A673 (cell line): ENCODE results near the gene NACAD. TPM values are rescaled to one million over a fixed set of nuclear protein-coding genes. Genes with fewer than 3 reads are reported as not detected.

Source experiments
- BruUV-seq: library from RNA; stranded (reverse); fragments of 400-500 nt; replicated peaks from 2 replicates; lab custom pipeline; 2021; lab: Mats Ljungman, UMichigan
- CTCF ChIA-PET: fragments of 300-600 bp; sonication (Branson Sonifier 250); formaldehyde crosslinking; loops from one replicate; lab custom pipeline; 2022; ENCODE audit warnings: antibody characterized with exemption; lab: Charles Lee
- POLR2A ChIA-PET: fragments of 300-600 bp; sonication (Branson Sonifier 250); formaldehyde crosslinking; loops from one replicate; lab custom pipeline; 2022; ENCODE audit warnings: antibody characterized with exemption; ENCODE audit not compliant: low non-redundant PET; lab: Charles Lee
- DNase-seq: peaks from one replicate; pipeline ENCODE4 v3.0.0-alpha.2; 2015; ENCODE audit warnings: low spot score
- H3K27ac ChIP-seq: fragments of 200-600 bp; sonication (generic); 2 replicates; pipeline ENCODE4 v1.5.1; 2016; ENCODE audit warnings: mixed run types, low read depth, mild to moderate bottlenecking, mixed read lengths, antibody characterized with exemption, low read length; ENCODE audit not compliant: poor library complexity, severe bottlenecking
- H3K27me3 ChIP-seq: fragments of 200-600 bp; sonication (generic); replicated peaks from 2 replicates; pipeline ENCODE4 v1.6.1; 2017; ENCODE audit warnings: mixed run types, low read depth, mild to moderate bottlenecking, mixed read lengths, antibody characterized with exemption, low read length; ENCODE audit not compliant: insufficient read depth, poor library complexity
- H3K36me3 ChIP-seq: fragments of 200-600 bp; sonication (generic); 2 replicates; pipeline ENCODE4 v1.6.1; 2016; ENCODE audit warnings: mixed run types, mild to moderate bottlenecking, mixed read lengths, antibody characterized with exemption, low read length; ENCODE audit not compliant: insufficient read depth, poor library complexity, severe bottlenecking
- H3K4me1 ChIP-seq: fragments of 200-600 bp; sonication (generic); 2 replicates; pipeline ENCODE4 v1.6.1; 2017; ENCODE audit warnings: mixed run types, mild to moderate bottlenecking, mixed read lengths, antibody characterized with exemption, low read length; ENCODE audit not compliant: insufficient read depth, poor library complexity, severe bottlenecking
- H3K4me3 ChIP-seq: fragments of 200-600 bp; sonication (generic); 2 replicates; pipeline ENCODE4 v1.5.1; 2016; ENCODE audit warnings: low read depth, mixed run types, mild to moderate bottlenecking, mixed read lengths, low read length; ENCODE audit not compliant: poor library complexity, severe bottlenecking
- H3K9me3 ChIP-seq: fragments of 200-600 bp; sonication (generic); 2 replicates; pipeline ENCODE4 v1.6.1; 2016; ENCODE audit warnings: mixed run types, low read depth, mild to moderate bottlenecking, mixed read lengths, antibody characterized with exemption, low read length; ENCODE audit not compliant: poor library complexity, severe bottlenecking
- EZH2 ChIP-seq: fragments of 200-600 bp; sonication (generic); IDR thresholded peaks from 2 replicates; pipeline ENCODE4 v1.6.1; 2017; ENCODE audit warnings: borderline replicate concordance, low read depth, mild to moderate bottlenecking, mixed read lengths, antibody characterized with exemption, low read length; ENCODE audit not compliant: poor library complexity, severe bottlenecking
- intact Hi-C: fragments of 100-400 bp; cut with micrococcal nuclease; formaldehyde crosslinking; loops from one replicate; pipeline ENCODE4 v1.10.0; 2022; ENCODE audit not compliant: unreplicated experiment
- total RNA-seq: library from RNA; stranded (reverse); gene quantifications from 2 replicates; pipeline ENCODE4 v1.2.3, GENCODE V29; 2021
- TF ChIP-seq, protein P1 (sequence below): fragments of 300-800, 200-600 bp; sonication (generic); conservative IDR thresholded peaks from 2 replicates; pipeline ENCODE4 v1.5.1; 2017; ENCODE audit warnings: low read depth, mild to moderate bottlenecking, antibody characterized with exemption, low read length, moderate library complexity, mixed read lengths

NACAD gene
- total RNA-seq, 1 experiment from 2014 or later, result 1.1 TPM

DNA sequence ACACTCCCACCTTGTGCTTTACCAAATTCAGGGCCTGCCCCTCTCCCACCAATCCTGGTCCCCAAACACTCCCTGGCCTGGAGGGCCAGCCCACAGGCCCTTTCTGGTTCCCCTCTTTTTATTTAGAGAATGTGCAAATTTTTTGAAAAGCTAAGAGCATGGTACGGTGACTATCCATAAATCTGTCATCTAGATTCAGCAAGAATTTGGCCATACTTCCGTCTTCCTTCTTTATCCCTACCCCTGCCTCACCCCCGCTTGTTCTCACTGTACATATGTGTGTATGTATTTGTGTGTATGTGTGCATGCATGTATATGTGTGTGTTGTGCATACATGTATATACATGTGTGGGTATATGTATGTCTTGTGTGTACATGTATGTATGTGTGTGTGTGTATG lies 30.8 kb upstream of the NACAD start:
- H3K4me1 ChIP-seq, result no peaks in the 10 kb centered on the region
- POLR2A ChIA-PET, result no interaction called here
- BruUV-seq, result no TSS peak
- no peak for DNase-seq
- no peaks in the 10 kb centered on the region for H3K9me3 ChIP-seq
- intact Hi-C loops, result no loop called here
- no peak overlapping the region for H3K4me3 ChIP-seq
- TF ChIP-seq EZH2, result no peak
- TF ChIP-seq, protein P1, sequence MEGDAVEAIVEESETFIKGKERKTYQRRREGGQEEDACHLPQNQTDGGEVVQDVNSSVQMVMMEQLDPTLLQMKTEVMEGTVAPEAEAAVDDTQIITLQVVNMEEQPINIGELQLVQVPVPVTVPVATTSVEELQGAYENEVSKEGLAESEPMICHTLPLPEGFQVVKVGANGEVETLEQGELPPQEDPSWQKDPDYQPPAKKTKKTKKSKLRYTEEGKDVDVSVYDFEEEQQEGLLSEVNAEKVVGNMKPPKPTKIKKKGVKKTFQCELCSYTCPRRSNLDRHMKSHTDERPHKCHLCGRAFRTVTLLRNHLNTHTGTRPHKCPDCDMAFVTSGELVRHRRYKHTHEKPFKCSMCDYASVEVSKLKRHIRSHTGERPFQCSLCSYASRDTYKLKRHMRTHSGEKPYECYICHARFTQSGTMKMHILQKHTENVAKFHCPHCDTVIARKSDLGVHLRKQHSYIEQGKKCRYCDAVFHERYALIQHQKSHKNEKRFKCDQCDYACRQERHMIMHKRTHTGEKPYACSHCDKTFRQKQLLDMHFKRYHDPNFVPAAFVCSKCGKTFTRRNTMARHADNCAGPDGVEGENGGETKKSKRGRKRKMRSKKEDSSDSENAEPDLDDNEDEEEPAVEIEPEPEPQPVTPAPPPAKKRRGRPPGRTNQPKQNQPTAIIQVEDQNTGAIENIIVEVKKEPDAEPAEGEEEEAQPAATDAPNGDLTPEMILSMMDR, result no peak
- no peak overlapping the region for H3K27ac ChIP-seq
- peaks cover 4% of the 10 kb centered on the region for H3K27me3 ChIP-seq
- no peaks in the 10 kb centered on the region for H3K36me3 ChIP-seq
- CTCF ChIA-PET, result no interaction called here

DNA sequence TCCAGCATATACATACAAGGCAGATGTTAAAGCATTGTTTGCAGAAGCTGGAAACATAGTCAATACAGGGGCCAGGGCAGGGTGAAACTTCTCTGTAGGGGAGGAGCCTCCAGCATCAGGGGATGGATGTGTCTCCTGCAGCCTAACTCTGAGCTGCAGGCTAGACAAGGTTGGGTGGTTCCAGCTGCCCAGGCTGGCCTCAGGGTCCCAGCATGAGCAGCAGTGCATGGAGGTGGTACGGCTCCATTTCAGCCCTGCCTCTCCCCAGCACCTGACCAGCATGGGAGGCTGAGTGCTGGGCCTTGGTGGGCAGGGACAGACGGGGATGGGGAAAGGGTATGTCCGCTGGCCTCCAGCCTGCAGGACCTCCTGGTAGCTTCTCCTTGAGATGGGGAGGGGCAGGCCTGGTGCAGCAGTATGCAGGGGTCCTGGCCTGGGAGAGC lies 30.1 kb upstream of the NACAD start:
- no peak for DNase-seq
- H3K36me3 ChIP-seq, result no peaks in the 10 kb centered on the region
- POLR2A ChIA-PET, result no interaction called here
- intact Hi-C loops, result no loop called here
- CTCF ChIA-PET, result no interaction called here
- no peak overlapping the region for H3K27ac ChIP-seq
- H3K27me3 ChIP-seq, result peaks cover 4% of the 10 kb centered on the region
- no peaks in the 10 kb centered on the region for H3K9me3 ChIP-seq
- no peak for TF ChIP-seq EZH2
- TF ChIP-seq, protein P1, result no peak
- BruUV-seq, result no TSS peak
- H3K4me1 ChIP-seq, result no peaks in the 10 kb centered on the region
- H3K4me3 ChIP-seq, result no peak overlapping the region

DNA sequence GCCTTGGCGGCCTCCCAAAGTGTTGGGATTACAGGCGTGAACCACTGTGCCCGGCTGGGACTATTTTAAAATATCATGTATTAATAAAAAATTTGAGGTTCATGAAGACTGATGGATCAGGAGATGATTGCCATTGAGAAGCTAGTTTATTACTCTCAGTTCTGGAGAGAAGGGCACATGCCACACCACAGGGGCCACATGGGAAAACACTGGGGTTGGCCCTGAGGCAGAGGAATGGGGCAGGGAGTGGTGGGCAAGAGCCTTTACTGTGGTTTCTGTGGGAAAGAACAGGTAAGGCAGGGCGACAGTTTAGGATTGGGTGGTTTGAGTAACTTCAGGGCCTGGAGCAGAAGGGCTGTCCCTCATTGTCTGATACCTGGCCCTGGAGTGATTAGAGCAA lies 29.5 kb upstream of the NACAD start:
- CTCF ChIA-PET, result no interaction called here
- no peaks in the 10 kb centered on the region for H3K9me3 ChIP-seq
- no TSS peak for BruUV-seq
- POLR2A ChIA-PET, result no interaction called here
- H3K4me3 ChIP-seq, result no peak overlapping the region
- H3K36me3 ChIP-seq, result no peaks in the 10 kb centered on the region
- no peaks in the 10 kb centered on the region for H3K4me1 ChIP-seq
- peaks cover 4% of the 10 kb centered on the region for H3K27me3 ChIP-seq
- intact Hi-C loops, result no loop called here
- no peak overlapping the region for H3K27ac ChIP-seq
- no peak for DNase-seq
- TF ChIP-seq EZH2, result no peak
- TF ChIP-seq, protein P1, result no peak
